GM19438 (cell line): ENCODE measurements around the gene ACOT13.
"Not testable (repeated sequence)": the region's sequence is repeated elsewhere in the genome, so short reads cannot be mapped to it uniquely, and the experiment has no call there.

Experiments used
- ATAC-seq: cut with Tn5 transposase; IDR thresholded peaks from one replicate; pipeline ENCODE4 v1.9.1; 2021; ENCODE audit warnings: low read depth; ENCODE audit not compliant: unreplicated experiment

ACOT13 gene

DNA sequence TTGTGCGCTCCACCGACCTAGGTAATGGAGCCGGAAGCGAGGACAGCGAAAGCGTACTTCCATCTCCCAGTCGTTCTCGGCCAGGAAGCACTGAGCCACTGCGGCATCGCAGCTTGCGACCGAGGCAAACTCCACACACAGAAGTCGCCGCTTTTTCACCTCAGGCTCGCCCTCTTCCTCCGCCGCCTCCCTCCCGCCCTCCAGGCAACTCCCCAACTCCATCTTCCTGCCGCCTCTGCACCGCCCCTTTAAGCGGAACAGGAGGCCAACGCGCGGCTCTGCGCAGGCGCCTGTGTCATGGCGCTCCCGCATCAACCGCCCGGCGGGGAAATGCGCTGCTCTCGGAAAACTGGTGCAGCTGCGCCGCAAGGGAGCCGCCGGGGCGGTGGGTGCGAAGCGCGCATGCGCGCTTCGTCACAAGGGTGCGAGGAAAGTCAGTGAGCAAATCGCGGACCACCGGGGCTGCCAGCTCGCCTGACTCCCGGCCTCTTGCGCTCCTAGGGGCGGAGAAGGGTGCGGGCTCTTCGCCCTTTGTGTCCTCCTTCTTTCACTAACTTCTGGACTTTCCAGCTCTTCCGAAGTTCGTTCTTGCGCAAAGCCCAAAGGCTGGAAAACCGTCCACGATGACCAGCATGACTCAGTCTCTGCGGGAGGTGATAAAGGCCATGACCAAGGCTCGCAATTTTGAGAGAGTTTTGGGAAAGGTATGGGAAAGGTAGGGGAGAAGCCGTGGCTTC, at the start of gene ACOT13, which contains the start of gene TDP2:
ACOT13 (plus strand) TSS at position 437 of the 737 bp plus-strand sequence; CDS start at position 624, 187 bp downstream.
TDP2 (minus strand) TSS at position 259 of the 737 bp plus-strand sequence; CDS start at position 222, 37 bp downstream.
- ATAC-seq, result peak; percentile 93

DNA sequence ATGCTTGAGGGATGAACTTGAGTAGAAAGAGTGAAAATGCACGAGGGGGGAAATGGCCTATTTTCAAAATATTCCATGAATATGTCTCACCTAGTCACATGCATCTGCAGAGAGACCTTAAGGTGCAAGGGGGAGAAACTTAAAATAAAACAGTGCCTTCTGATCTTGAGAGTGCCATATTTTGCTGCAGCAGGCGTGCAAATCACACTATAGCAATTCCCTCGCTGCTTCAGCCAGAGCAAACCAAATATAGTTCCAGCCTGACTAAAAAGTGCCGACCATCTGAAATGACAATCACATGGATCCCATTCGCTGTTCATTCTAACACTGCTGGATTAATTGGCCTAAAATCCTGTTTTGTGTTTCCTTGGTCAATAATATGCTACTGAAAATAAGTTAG, 47.2 kb upstream of the ACOT13 start:
- no peak for ATAC-seq

DNA sequence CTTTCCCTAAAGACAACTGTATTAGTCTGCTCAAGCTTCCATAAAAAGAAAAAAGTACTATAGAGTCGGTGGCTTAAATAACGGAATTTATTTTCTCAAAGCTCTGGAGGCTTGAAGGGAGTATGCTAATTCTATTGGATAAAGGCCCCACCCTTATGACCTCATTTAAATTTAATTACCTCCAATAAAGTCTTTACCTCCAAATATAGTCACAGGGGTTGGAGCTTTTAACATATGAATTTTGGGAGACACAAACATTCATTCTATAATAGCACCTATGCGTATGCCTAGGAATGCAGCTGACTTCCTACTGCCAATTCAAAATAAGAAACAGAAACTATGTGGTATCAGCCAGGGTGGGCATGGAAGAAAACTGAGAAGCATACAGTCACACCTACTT, 46.2 kb upstream of the ACOT13 start:
- ATAC-seq, result no peak

DNA sequence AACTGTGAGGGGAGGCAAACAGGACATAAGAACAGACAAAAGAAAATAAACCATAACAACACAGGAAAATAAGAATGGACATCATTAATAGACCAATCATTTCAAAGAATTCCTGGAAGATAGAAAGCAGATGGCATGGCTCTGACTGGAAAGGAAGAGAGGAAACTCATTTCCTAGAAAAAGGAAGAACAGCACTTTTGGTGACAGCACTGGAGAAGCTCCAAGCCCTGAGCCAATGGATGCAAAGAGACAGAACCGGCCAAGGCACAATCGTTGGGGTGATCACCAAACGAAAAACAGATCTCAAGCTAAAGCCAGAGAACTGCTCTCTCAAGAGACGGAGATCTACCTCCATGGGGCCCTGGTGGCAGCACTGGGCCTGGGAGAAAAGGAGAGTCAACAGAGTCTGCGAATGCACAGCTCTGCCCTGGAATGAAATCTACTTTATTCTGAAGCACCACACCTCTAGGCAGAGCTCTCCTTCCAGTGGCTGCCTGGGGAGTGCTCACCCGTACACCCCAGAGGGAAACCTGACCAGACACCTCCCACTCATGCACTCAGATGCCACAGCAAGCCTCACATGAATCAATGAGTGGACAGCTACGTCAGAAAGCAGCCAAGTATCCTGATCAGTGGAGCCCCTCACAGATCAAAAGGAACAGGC, 45.1 kb upstream of the ACOT13 start:
- ATAC-seq, result no peak

DNA sequence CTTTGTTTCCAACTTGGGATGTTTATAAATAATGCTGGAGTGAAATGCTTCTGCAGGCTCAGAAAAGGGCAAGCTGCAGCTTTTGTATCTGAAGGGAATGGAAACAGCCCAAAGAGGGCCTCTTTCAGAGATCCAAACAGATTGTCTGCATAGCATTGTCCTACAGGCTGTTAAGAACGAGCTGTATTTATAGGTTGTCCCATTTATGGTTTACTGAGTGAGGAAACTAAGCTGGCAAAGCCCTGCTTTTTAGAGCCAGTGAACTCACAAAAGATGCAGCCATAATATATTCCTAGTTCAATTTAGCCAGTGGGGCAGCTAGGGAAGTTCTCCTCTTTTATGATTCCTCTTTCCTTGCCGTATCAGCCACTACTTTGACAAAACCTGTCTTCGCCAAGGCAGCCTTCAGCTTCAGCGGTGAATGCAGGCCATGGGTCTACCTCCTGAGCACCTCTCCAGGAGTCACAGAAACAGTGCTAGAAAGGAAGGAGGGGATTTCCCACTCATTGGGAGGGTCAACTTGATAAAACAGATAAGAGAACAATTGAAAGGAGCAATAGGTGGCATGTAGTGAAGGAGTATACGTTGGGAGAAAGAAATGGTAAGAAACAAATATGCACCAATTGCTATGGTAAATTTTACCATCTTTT, 35.9 kb upstream of the ACOT13 start:
- no peak for ATAC-seq

DNA sequence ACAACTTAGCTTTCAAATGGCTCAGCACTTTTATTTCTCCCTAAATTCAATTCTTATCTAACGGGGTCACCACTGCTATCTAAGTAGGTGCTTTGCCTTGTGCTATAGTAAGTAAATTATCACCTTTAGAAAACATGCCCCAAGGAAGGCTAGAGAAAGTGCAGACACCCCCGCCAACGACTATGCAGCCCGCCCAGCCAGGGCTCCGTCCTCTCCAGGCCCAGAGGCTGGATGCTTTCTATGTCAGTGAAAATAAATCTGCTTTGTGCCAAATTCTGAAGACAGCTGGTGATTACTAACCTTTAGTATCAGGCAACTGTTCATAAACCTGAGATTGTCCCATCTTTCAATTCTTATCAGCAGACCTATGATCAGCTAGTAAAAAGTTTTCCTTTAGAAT, 35.2 kb upstream of the ACOT13 start:
- ATAC-seq, result no peak

DNA sequence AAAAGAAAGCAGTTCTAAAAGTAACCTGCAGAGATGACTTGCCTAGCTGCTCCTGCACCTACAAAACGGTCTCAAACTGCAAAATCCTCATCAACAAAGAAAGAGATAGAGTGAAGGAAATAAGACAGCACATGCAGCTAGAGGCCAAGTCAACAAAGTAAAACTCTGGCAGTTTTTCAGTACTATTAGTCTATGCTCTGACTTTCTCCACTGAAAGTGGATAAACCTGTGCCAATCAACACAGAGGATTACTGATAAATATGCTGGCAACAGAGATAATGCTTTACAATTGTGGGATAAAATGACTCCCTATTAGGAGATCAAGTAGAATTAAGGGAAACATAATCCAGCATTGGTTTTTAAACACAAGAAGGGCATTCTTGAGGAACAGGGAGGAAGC, 34.3 kb upstream of the ACOT13 start:
- ATAC-seq, result no peak

DNA sequence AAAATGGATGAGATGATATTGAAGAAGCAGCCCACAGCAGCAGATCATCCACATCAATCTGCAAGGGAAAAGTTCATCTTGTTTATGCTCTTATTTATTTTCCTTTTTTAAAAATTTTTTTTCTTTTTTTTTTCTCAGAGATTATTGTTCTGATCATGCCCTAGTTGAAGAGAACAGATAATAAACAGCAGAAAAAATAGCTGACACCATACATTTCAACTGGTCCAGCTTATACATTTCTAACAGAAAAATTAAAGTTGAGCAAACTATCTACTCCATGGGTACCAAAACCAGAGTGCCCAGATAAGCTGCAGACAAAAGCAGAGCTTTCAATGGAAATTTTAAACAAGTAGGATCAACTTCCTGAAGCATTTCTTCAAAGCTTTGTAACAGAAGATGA, 30.2 kb upstream of the ACOT13 start:
- no peak for ATAC-seq

DNA sequence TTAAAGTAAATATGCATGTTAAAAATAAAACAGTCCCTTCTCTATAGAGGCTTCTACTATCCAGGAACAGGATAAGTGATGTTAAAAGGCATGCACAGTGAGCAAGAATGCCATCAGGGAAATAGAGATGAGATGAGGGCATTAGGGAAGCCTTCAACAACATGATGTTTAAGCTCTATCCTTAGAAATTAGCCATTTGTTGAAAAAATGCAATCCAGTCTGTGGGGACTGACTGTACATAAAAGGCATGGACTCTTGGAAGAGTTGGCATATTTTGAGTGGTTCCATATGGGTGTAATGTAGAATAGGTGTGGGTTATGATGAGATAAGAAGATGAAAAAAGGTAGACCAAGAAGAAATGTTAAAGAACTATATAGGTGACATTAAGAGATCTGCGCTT, 26.7 kb upstream of the ACOT13 start:
- no peak for ATAC-seq

DNA sequence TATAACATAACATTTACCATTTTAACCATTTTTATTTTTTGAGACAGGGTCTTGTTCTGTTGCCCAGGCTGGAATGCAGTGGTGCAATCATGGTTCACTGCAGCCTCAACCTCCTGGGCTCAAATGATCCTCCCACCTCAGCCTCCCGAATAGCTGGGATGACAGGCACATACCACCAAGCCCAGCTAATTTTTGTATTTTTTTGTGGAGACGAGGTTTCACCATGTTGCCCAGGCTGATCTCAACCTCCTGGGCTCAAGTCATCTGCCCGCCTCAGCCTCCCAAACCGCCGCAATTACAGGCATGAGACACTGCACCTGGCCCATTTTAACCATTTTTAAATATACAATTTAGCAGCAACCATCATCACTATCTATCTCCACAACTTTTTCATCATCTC, 26.2 kb upstream of the ACOT13 start:
- not testable (repeated sequence) for ATAC-seq

DNA sequence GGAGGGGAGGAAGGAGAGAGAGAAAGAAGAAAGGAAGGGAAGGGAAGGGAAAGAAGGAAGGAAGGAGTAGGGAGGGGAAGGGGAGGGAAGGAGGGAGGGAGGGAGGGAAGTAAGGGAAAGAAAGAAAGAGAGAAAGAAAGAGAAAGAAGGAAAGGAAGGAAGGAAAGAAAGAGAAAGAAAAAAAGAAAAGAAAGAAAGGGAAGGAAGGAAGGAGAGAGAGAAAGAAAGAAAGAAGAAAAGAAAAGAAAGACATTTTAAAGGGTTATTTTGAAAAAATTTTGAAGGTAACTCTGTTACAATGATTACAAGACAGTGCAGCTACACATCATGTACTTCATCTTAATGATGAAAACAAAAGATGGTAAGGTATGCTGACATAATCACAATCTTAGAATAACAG, 24.8 kb upstream of the ACOT13 start:
- ATAC-seq, result no peak

DNA sequence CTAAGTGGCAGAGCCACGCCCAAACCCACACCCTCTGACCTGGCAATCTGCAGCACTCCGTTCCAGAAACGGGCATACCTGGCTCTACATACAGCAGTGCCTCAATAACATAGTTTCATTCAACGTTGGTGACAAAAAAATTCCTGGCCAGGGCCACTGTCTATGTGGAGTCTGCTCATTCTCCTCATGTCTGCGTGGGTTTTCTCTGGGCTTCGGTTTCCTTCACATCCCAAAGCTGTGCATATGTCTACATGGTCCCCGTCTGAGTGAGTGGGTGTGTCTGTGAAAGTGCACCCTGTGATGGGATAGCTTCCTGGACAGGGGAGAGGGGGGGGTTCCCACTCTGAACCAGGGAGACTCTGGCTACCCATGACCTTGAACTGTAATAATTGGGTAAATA, 23.0 kb upstream of the ACOT13 start:
- no peak for ATAC-seq

DNA sequence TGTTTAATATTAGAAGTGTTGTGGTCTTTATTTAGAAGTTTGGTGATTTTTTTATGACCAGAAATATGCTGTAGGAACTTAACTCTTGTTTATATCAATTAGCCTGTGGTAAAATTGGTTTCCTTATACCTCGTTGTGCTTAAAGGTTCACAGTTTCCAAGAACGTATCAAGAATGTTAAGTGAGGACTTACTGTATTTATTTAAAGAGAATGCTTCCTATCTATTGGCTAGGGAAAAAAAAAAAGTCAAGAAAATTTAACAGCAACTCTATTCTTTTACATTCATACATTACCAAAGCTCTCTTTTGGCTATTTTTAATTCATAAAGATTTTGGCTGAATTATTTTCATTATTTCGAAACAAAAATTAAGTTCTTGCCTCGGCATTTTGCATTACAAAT, 22.5 kb upstream of the ACOT13 start:
- ATAC-seq, result no peak

DNA sequence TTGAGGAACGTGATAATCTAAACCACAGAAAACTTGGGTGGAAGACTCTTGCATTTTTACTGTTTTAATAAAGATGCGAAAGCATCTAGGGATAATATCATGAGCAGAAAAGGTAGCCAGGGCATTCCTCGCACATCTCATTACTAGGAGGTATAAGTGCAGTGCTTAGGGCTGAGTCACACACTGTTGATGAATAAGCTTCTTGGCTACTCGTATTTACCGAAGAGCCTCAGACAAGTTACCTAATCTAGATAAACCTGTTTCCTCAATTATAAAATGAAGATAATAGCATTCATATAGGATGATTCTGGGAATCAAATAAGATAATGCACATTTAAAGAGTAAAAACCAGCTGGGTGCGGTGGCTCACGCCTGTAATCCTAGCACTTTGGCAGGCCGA, 20.1 kb upstream of the ACOT13 start:
- ATAC-seq, result no peak

DNA sequence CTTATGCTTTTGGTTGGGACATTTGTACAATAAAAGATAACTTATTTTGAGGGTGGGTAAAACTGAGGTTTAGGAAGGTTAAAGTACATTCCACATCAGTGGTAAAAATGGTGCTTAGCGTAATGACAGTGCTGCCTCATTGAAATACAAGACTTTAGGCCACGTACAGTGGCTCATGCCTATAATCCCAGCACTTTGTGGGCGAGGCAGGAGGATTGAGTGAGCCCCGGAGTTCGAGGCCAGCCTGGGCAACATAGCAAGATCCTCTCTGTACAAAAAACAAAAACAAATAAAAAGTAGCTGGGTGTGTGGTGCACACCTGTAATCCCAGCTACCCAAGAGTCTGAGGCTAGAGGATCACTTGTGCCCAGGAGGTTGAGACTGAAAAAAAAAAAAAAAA, 18.6 kb upstream of the ACOT13 start:
- ATAC-seq, result no peak

DNA sequence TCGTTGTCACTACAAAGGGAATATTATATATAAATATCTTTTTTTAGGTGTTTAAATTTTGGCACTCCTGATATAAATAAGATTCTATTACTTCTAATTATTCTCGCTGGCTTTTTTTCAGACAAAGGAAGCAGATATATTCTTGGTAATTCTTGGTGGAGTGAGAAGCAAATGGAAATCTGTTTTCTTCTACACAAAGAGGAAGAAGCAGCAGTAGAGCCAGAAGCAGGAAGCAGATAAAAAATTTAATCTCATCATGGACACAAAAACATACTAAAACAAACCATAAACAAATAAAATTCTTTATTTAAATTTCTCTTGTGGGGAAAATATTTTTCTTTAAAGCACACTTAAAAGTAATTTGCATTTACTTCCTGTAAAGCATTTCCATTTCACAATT, 17.2 kb upstream of the ACOT13 start:
- no peak for ATAC-seq

DNA sequence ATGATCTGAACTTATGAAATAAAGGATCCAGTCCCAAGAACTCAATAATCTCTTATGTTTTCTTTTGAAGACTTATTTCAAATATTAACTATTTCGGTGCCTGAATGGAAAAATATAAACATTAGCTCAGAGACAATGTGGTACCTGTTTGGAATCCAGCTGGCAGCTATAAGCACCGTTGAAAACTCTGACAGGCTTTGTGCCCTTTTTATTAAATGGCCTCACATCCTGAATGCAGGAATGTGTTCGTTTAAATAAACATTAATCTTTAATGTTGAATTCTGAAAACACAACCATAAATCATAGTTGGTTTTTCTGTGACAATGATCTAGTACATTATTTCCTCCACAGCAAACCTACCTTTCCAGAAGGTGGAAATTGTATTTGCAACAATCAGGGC, 16.5 kb upstream of the ACOT13 start:
- ATAC-seq, result no peak

DNA sequence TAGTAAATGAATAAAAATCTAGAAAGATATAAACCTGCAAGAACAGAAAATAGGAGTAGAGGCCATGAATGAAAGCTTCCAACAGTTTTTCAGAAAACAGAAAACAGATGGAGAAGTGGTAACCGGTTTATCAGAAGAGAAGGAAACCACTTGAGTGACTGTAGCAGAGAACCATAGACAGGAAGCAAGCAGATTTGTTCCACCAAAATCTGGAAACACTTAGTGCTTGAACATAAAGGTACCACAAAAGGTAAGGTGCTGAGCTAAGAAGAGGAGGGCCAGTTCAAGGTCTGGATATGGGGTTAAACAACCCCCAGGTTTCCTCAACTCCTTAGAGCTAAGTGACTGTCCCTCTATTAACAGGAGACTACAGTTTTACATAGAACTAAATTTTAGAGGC, 11.7 kb upstream of the ACOT13 start:
- no peak for ATAC-seq

DNA sequence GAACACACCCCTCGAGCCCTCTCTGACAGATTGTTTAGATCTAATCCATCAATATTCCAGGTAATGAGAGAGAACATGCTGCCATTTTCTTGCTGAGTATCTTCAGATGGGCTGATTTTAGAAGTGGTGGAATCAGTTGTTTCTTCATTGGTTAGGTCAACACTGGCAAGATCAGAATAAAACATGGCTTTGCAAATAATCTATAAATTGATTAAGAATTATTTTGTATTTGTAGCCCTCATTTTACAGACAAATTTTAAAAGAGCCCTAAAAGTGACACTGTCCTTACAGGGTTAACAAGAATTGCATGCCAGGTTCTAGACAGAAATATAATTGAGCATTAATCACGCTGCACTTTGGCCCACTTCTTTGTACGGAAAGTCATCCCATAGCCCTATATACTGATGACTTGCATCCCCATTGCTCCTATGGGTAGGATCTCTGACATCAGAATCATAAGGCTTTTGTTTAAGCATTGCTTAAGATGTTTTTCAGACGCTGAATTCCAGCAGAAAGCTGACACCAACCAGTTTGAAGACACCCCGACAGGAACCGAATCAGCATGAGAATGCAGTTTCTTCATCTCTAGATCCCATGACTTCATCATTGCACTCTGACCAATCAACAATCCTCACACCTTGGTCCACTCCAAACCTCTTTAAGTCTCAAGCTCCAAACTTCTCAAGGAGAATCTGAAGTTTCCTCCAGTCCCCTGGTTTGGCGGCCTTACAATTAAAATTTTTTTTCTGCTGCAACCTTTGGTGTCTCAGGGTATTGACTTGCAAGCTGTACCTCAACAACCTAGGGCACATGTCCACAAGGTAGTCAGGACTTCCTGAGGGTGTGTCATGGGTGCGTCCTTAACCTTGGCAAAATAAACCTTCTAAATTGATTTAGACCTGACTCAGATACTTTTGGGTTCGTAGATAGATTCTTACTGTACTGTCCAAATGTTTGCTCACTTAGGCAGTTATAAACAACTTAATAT, 8.0 kb upstream of the ACOT13 start:
- ATAC-seq, result no peak

DNA sequence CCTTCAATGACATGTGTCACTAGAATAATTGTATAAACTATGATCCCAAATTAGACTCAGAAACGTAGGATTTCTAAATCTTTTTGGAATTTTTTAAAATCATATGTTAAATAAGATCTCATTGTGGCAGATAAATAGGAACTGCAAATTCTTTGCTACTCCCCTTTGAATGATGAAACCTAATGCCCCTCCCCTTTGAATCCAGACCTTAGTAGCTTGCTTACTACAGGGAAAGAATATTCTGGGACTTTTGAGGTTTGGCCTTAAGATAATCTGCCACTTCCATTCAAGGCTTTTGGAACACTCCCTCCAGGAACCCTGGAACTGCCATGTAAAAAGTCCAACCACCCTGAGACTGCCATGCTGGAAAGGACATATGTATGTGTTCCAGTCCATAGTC, 7.3 kb upstream of the ACOT13 start:
- no peak for ATAC-seq

DNA sequence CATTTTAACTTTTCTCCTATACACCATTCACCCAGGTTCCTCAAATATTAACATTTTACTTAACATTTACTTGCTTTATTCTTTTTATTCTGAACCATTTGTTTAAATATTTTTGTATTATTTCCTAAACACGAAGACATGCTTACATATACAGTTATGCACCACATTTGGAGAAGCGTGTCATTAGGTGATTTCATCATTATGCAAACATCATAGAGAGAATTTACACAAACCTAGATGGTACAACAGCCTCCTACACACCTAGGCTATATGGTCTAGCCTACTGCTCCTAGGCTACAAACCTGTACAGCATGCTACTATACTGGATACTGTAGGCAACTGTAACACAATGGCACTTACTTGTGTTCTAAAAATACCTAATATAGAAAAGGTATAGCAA, 6.8 kb upstream of the ACOT13 start:
- ATAC-seq, result no peak
